Hepatocyte (in vitro differentiated cells): Measurements from ENCODE around the gene SUSD3. TPM values are rescaled to one million over a fixed set of nuclear protein-coding genes. Genes with fewer than 3 reads are reported as not detected.

Source experiments
- DNase-seq: peaks from one replicate; pipeline ENCODE4 v3.0.0-alpha.2; 2016; ENCODE audit warnings: low spot score
- H2AFZ ChIP-seq: fragments of 200-600 bp; sonication (generic); 2 replicates; pipeline ENCODE4 v1.6.0; 2016; ENCODE audit warnings: antibody characterized with exemption, mild to moderate bottlenecking
- H3K27ac ChIP-seq: fragments of 200-600 bp; sonication (generic); 2 replicates; pipeline ENCODE4 v1.5.1; 2016; ENCODE audit warnings: mild to moderate bottlenecking
- H3K27me3 ChIP-seq: fragments of 200-600 bp; sonication (generic); 2 replicates; pipeline ENCODE4 v1.6.1; 2016
- H3K36me3 ChIP-seq: fragments of 200-600 bp; sonication (generic); replicated peaks from 2 replicates; pipeline ENCODE4 v1.5.1; 2016; ENCODE audit warnings: low read depth; ENCODE audit not compliant: insufficient read depth
- H3K4me1 ChIP-seq: fragments of 200-600 bp; sonication (generic); 2 replicates; pipeline ENCODE4 v1.5.1; 2016; ENCODE audit warnings: mild to moderate bottlenecking, moderate library complexity; ENCODE audit not compliant: insufficient read depth
- H3K4me2 ChIP-seq: fragments of 200-600 bp; sonication (generic); 2 replicates; pipeline ENCODE4 v1.6.0; 2016
- H3K4me3 ChIP-seq: fragments of 200-600 bp; sonication (generic); 2 replicates; pipeline ENCODE4 v1.5.1; 2016; ENCODE audit warnings: mild to moderate bottlenecking
- H3K79me2 ChIP-seq: fragments of 200-600 bp; sonication (generic); 2 replicates; pipeline ENCODE4 v1.6.0; 2017; ENCODE audit warnings: mild to moderate bottlenecking
- H3K9me2 ChIP-seq: fragments of 200-600 bp; sonication (generic); replicated peaks from 2 replicates; pipeline ENCODE4 v1.6.0; 2017; ENCODE audit warnings: mild to moderate bottlenecking; ENCODE audit not compliant: insufficient read depth
- H3K9me3 ChIP-seq: fragments of 200-600 bp; sonication (generic); 2 replicates; pipeline ENCODE4 v1.5.1; 2016; ENCODE audit warnings: low read depth, mild to moderate bottlenecking
- H4K20me1 ChIP-seq: fragments of 200-600 bp; sonication (generic); 2 replicates; pipeline ENCODE4 v1.6.0; 2016; ENCODE audit warnings: mild to moderate bottlenecking; ENCODE audit not compliant: insufficient read depth, poor library complexity, severe bottlenecking
- EZH2 ChIP-seq: fragments of 200-600 bp; sonication (generic); IDR thresholded peaks from 2 replicates; pipeline ENCODE4 v1.6.1; 2016; ENCODE audit warnings: antibody characterized with exemption, mild to moderate bottlenecking, borderline replicate concordance
- EZH2phosphoT487 ChIP-seq: fragments of 200-600 bp; sonication (generic); IDR thresholded peaks from one replicate; pipeline ENCODE4 v1.6.1; 2018; ENCODE audit warnings: antibody characterized with exemption, mild to moderate bottlenecking, low read depth, moderate library complexity; ENCODE audit not compliant: unreplicated experiment, severe bottlenecking
- WGBS: methylation state at CpG from one replicate; pipeline ENCODE4 v1.1.6; 2016; ENCODE audit warnings: low lambda C conversion rate; ENCODE audit errors: missing lambda C conversion rate; 5-methylcytosine and 5-hydroxymethylcytosine counted together
- polyA plus RNA-seq: library from polyadenylated mRNA; unstranded; fragments of >200 nt; fragmentation: Nextera tagmentation; extraction: Ambion mirVana; gene quantifications from 2 replicates; pipeline ENCODE4 v1.2.1, GENCODE V29; 2016
- total RNA-seq: library from RNA; depleted of rRNA; stranded (reverse); fragments of >200 nt; gene quantifications from 2 replicates; pipeline ENCODE4 v1.2.3, GENCODE V29; 2014
- TF ChIP-seq, protein P1 (sequence below): fragments of 200-600 bp; sonication (generic); IDR thresholded peaks from 2 replicates; pipeline ENCODE4 v1.5.1; 2016; ENCODE audit warnings: antibody characterized with exemption, mild to moderate bottlenecking; ENCODE audit not compliant: poor library complexity

SUSD3 gene
- total and polyA plus RNA-seq, 2 experiments from 2014 or later = 11.4 to 17.3 TPM

DNA sequence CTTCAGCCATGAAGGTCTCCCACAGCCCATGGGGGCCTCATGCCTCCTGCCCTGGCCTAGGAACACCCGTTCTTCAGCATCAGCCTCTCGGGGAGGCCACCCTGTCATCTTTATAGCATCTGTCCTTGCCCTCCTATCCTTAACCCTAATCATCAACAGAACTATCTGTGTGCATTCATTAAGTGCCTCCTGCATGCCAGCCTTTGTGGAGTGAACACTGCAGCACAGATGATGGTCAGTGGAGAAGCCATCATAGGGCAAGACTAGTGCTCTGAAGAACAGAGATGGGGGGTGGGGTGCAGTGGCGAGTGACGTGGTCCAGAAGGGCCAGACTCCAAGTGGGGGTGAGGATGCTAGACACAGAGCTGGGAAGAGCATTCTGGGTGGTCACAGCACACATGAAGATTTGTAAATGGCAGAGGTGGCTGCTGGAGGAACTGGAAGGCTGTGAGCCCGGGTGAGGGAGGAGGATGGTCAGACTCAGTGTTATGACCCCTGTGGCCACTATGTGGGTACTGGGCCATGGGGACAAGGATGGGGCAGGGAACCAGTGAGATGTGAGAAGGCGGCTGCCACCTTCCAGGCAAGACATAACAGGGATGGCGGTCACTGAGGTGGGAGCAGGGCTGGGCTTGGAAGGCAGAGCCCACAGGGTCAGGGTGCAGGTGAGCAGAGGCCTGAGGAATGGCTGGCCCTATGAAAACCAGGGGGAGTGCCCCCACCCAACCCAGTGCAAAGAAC, 33.9 kb downstream of the SUSD3 start:
- H3K79me2 ChIP-seq = peaks cover 12% of the 10 kb centered on the region
- no peaks in the 10 kb centered on the region for H3K36me3 ChIP-seq
- no peaks in the 10 kb centered on the region for H3K27me3 ChIP-seq
- H3K27ac ChIP-seq = peak overlapping the region; percentile 73
- WGBS = 91% methylated on average over 7 of the region's 7 CpGs
- H3K9me3 ChIP-seq = no peaks in the 10 kb centered on the region
- H3K4me1 ChIP-seq = peaks cover 20% of the 10 kb centered on the region
- H2AFZ ChIP-seq = no peak overlapping the region
- H3K4me3 ChIP-seq = no peak overlapping the region
- DNase-seq = peak; percentile 3
- no peak overlapping the region for H3K4me2 ChIP-seq
- TF ChIP-seq, protein P1, sequence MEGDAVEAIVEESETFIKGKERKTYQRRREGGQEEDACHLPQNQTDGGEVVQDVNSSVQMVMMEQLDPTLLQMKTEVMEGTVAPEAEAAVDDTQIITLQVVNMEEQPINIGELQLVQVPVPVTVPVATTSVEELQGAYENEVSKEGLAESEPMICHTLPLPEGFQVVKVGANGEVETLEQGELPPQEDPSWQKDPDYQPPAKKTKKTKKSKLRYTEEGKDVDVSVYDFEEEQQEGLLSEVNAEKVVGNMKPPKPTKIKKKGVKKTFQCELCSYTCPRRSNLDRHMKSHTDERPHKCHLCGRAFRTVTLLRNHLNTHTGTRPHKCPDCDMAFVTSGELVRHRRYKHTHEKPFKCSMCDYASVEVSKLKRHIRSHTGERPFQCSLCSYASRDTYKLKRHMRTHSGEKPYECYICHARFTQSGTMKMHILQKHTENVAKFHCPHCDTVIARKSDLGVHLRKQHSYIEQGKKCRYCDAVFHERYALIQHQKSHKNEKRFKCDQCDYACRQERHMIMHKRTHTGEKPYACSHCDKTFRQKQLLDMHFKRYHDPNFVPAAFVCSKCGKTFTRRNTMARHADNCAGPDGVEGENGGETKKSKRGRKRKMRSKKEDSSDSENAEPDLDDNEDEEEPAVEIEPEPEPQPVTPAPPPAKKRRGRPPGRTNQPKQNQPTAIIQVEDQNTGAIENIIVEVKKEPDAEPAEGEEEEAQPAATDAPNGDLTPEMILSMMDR = no peak
- no peak for TF ChIP-seq EZH2phosphoT487
- no peak for TF ChIP-seq EZH2
- H3K9me2 ChIP-seq = no peaks in the 10 kb centered on the region
- H4K20me1 ChIP-seq = no peaks in the 10 kb centered on the region

DNA sequence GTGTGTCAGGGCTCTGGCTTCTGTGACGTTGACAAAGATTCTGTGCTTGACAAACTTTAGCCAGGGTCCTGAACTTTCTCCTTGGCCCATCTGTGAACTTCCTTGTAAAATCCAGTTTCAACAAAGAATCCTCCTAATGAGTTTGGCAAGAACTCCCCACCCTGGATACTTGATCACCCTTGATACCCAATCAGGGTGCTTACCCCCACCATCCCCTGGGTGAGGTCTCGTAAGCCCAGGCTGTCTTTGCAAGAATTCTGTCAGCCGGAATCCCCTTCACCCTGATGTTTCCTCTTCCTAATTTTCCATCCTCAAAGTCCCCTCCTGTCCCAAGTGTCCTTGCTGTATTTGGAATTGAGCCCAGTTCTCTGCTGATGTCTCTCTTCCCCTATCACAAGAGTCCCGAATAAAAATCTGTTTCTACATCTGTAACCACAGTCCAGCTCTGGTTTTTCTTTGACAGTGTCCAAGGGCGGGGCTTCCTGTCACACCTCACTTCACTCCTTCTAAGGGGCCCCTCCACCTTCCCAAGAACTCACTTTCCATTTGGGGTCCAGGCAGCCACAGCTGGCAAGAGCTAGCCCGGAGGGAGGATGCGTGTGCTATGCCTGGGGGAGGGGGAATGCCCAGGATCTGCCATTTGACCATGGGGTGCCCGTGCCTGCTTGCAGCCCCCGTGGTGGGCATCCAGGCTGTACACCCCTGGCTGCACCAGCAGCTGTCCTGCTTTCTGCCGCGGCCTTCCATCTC, 34.8 kb downstream of the SUSD3 start:
- no peaks in the 10 kb centered on the region for H3K27me3 ChIP-seq
- WGBS = 74% methylated on average over 11 of the region's 11 CpGs
- H3K9me2 ChIP-seq = no peaks in the 10 kb centered on the region
- H3K9me3 ChIP-seq = no peaks in the 10 kb centered on the region
- H3K79me2 ChIP-seq = peaks cover 20% of the 10 kb centered on the region
- peak; percentile 47 for DNase-seq
- no peak overlapping the region for H3K4me3 ChIP-seq
- no peak overlapping the region for H3K4me2 ChIP-seq
- H2AFZ ChIP-seq = no peak overlapping the region
- H3K4me1 ChIP-seq = peaks cover 29% of the 10 kb centered on the region
- H4K20me1 ChIP-seq = no peaks in the 10 kb centered on the region
- TF ChIP-seq EZH2phosphoT487 = no peak
- TF ChIP-seq, protein P1 = no peak
- no peak for TF ChIP-seq EZH2
- H3K36me3 ChIP-seq = no peaks in the 10 kb centered on the region
- peak overlapping the region; percentile 73 for H3K27ac ChIP-seq

DNA sequence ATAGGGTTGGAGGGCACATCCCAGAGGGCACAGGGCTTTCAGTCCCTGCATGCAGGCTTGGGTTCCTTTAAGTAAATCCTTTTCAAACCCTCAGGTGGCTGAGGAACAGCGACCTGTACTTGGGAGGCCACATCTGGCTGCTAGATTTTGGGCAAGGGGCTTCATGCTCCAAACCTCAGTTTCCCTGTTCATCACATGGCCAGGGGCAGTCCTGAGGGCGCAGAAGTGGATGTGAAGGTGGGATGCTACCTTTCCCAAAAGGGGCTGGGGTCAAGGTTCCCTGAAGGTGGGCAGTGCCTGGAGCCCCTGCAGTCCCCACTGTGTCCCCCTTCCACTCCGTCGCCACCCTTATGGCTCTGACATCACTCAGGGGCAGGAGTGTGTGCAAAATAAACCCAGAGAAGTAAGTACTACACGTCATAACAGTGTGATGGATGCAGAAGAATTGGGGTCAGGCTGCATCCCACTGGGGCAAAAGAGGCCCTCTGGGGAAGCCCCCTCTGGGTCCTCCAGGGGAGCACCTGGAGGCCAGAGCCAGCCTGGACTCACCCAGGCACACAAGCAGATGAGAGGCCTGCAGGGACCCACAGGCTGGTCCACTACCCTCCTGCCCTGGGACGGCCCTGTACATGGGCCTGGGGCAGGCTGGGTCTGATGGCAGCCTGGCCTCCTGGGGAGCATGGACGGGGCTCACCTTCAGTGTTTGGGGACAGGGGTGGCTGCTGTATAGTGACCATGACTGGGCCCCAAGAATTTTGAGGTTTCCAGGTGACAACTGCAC, 35.6 kb downstream of the SUSD3 start:
- peak; percentile 5 for DNase-seq
- Histone ChIP-seq H3K4me1 (peaks cover 32% of the 10 kb centered on the region), H3K27me3 (no peaks in the 10 kb centered on the region), H3K9me3 (no peaks in the 10 kb centered on the region), H3K36me3 (no peaks in the 10 kb centered on the region), H2AFZ (no peak overlapping the region), H3K4me2 (no peak overlapping the region), H3K9me2 (no peaks in the 10 kb centered on the region), H3K4me3 (no peak overlapping the region), H3K79me2 (peaks cover 27% of the 10 kb centered on the region), H4K20me1 (no peaks in the 10 kb centered on the region), H3K27ac (peak overlapping the region; percentile 93)
- no peak for TF ChIP-seq EZH2
- TF ChIP-seq, protein P1 = no peak
- TF ChIP-seq EZH2phosphoT487 = no peak
- 74% methylated on average over 7 of the region's 7 CpGs for WGBS
